Activated naive CD4-positive, alpha-beta T cell (primary cell): Measurements from ENCODE around the gene OR2A5.
"Not testable (repeated sequence)": the region's sequence is repeated elsewhere in the genome, so short reads cannot be mapped to it uniquely, and the experiment has no call there.

Experiments
- DNase-seq, 4 experiments: peaks; one replicate each; lab custom pipeline; 2025; lab: John Stamatoyannopoulos, UW

Gene OR2A5

GRCh38 chr7:144035385-144035784 lies 13.4 kb upstream of the OR2A5 start:
- DNase-seq, result no peak

- DNase-seq, result no peak
Measured at GRCh38 chr7:144036302-144036885, 12.4 kb upstream of the OR2A5 start.

DNA sequence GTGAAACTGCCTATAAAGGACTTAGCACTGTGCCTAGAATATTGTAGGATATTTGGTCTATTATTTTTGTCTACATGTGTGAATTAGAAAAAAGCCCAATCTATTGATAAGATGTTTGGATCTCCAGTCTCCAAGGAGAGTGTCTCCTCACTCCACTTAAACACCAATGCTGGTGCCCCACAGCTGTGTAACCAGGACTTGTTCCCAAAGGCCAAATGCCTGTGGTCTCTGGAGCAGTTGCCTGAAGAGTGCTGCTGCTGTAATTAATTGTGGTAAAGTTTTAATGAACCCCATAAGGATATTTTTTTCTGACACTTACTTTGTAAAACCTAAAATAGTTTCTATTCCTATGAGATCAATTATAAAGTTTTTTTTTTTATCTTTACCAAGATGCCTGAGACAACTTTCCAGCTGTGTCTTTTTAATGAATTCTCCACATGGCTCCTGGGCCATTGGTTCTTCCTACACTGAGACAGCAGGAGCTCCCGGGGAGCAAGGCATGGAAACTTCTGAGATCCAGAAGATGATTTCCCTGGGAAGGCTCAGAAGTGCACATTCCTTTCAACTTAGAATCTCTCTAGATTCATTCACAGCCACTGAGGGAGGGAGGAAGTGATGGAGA lies 11.2 kb upstream of the OR2A5 start:
- no peak for DNase-seq

- DNase-seq, result no peak
Measured at GRCh38 chr7:144038887-144039286, 9.9 kb upstream of the OR2A5 start.

DNA sequence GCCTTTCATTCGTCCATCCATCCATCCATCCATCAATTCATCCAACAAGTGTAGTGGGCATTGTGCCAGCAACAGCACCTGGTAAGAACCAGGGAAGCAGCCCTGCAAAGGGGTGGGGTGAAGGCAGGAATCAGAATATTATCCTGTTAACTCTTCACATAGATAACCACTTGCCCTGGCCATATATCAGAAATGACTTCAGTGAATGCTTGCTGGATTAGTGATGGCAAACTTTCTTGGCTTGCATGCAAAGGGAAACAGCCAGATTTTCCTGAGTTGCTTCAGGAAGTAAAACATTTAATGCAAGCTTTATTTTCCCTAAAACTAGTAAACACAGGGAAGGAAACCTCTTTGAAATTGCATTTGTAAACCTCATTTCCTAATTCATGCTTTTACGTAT lies 743 bp downstream of the OR2A5 start:
- DNase-seq, result no peak

DNA sequence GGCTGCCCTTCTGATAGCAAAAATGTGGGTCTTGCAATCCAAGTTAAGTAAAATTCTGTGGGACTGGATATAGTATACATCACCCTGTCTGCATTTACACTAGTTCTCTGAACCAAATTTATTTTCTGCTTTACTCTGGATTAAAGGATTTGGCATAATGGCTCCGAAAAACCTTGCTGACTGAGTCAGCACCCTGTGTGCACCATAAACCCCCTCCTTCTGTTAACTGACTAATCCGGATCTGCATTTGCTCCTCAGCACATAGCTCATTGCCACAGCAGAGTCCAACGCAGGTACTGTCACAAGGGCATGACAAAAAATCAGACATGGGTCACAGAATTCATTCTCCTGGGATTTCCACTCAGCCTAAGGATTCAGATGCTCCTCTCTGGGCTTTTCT lies 1.3 kb downstream of the OR2A5 start:
- DNase-seq, result no peak

GRCh38 chr7:144050884-144051283 lies 2.1 kb downstream of the OR2A5 start:
- not testable (repeated sequence) for DNase-seq

DNA sequence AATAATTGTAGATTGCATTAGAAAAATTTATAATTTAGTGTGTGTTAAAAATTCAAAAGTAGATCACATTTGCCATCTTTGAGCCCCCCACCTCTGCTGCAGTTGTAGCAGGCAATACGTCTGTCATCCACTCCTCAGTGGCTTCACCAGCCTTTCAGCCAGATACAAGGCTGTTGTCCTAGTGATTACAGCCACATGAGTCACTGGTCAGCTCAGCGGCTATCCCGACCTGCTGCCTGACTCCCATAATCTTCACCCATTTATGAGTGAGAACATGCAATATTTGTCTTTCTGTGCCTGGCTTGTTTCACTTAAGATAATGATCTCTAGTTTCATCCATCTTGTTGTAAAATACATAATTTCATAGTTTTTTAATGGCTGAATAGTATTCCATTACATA lies 9.2 kb downstream of the OR2A5 start:
- no peak for DNase-seq

GRCh38 chr7:144063710-144064109 lies 15.0 kb downstream of the OR2A5 start:
- no peak for DNase-seq

DNA sequence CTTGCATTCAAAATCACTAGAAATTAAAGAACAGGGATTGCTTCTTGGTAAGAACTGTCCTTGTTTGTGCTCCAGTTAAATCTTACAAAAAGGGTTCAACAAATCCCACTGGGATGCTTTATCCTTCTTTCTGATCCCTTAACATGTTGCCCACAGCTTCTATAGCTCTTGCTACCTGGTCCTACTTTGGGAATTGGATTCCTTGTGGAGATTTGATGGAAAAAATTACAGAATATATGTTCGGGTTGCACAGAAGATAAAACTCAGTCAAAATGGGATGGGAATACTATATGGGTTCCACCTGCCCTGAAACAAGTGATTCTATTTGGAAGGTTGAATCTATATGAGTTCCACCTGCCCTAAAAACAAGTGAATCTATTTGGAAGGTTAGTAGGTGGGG lies 20.8 kb downstream of the OR2A5 start, which contains the start of gene OR2A25:
TSS of gene OR2A25 (plus strand) at position 301 of the 400 bp plus-strand sequence. CDS start 4,409 bp downstream, outside the sequence.
- DNase-seq, result no peak

DNA sequence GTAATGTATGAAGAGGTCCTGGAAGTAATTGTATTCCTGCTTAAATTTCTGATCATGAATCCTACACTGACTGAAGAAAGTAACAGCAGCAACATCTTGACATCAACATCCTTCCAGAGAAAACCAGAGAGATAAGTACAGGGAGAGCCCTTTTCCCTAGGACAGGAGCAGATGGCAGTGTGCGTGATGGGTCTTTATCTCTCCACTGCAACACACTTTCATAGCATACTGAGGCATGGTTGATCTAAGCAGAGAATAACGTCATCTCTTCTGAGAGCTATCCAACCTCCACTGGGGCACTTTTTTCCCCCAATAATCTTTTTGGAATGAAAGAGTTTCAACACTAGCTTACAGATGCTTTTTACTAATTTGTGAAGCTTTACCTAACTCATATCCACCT lies 21.2 kb downstream of the OR2A5 start:
- no peak for DNase-seq

- no peak for DNase-seq
Measured at GRCh38 chr7:144074374-144074773, 25.6 kb downstream of the OR2A5 start.

- DNase-seq, result no peak
Measured at GRCh38 chr7:144085978-144086377, 37.2 kb downstream of the OR2A5 start, which contains the start of gene OR2A12. Gene OR2A12, plus strand, starts transcription at chr7:144086278. Its CDS starts 8,830 bp downstream, at chr7:144095108.

DNA sequence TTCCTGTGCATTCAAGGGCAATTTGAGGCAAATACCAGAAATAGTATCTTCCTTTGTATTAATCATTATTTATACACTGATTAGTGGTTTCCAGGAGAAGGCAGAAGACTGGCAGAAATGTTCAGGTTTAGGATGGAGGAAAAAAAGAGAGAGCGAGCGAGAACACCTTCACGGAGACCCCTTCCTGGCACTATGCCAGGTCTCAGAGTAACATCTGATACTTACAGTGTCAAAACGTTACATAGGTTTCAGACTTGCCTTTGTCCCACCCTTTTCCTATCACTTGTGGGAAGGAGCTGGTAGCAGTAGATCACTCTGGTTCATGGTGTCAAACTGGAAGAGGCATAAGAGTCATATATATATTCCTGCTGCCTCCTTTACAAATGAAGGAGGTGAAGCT lies 38.0 kb downstream of the OR2A5 start:
- DNase-seq, result no peak

GRCh38 chr7:144087230-144087629 lies 38.5 kb downstream of the OR2A5 start:
- DNase-seq, result no peak

DNA sequence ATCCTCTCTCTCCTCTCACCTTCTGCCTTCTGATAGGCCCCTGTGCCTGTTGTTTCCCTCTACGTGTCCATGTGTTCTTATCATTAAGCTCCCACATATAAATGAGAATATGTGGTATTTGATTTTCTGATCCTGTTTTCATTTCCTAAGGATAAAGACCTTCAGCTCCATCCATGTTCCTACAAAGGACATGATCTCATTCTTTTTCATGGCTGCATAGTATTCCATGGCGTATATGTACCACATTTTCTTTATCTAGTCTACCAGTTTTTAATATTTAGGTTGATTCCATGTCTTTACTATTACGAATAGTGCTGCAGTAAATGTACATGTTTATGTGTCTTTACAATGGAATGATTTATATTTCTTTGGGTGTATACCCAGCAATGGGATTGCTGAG lies 41.9 kb downstream of the OR2A5 start:
- no peak for DNase-seq

GRCh38 chr7:144098776-144099175 lies 50.0 kb downstream of the OR2A5 start:
- no peak for DNase-seq

GRCh38 chr7:144100607-144101006 lies 51.9 kb downstream of the OR2A5 start:
- DNase-seq, result no peak

DNA sequence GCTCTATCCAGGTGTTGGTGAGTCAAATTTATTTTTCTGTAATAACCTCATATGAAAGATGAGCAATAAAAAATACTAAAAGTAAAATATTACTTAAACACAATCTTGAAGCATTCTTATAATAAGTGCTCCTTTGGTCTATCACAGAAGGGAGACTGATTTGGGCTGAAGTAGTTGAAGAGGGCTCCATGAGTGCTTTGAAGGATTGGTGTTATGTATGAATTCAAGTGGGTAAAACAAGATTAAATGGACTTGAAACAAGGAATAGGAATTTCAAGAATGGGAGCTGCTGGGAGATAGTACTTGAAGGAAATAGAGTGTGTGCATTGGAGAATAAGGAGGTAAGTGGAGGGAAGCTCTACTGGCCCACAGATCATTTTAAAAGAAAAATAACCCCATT lies 53.3 kb downstream of the OR2A5 start:
- DNase-seq, result no peak

DNA sequence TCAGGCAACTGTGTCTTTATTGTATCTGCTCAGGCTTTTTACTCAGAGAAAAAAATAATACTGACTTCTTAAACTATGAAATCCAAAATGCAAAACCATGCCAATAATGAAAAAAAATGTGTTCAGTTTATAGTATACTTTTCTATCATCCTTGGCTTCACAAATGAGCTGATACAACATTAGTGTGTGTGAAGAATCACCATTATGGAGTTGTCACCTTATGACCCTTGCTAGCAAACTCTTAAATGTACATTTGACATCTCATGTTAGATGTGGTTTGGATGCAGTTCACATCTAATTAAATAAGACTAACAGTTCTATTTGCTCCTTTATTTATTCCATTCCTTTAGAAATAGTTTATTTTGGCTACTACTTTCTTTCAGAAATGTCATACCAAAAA lies 56.5 kb downstream of the OR2A5 start:
- no peak for DNase-seq
